Measurements from ENCODE around the gene CFAP46. TPM values are rescaled to one million over a fixed set of nuclear protein-coding genes. Genes with fewer than 3 reads are reported as not detected.

The CFAP46 gene
- total and polyA plus RNA-seq, 2 of the 8 experiments (the other 6 are each of a cell fraction or from before 2014, with no cell fraction given) = 2.6 to 4.8 TPM

DNA sequence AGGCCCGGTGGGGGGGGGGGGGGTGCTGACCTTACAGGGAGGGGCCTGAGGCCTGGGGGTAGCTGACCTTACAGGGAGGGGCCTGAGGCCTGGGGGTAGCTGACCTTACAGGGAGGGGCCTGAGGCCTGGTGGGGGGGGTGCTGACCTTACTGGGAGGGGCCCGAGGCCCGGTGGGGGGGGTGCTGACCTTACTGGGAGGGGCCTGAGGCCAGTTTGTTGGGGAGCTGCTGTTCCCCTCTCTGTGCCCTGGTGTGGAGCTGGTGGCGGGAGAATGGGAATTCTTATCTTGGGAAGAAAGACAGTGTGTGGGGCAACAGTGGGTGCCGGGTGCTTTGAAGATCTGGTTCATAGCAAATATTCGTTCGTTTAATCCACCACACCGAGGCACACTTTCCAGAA is 46.6 kb upstream of the CFAP46 start:
- no peaks in the 10 kb centered on the region for H3K36me3 ChIP-seq (ENCODE audit: control insufficient read depth in 2 of 4, insufficient read depth in 4 of 4, low read length in 3 of 4)
- no peaks in the 10 kb centered on the region for H3K27me3 ChIP-seq (replicated peaks in 1 of 4; ENCODE audit: control insufficient read depth in 3 of 4, extremely low read depth in 1 of 4, insufficient read depth in 3 of 4, low read length in 3 of 4)
- H4K20me1 ChIP-seq (replicated peaks in 1 of 2; ENCODE audit: control insufficient read depth in 1 of 2, insufficient read depth in 2 of 2, low read length in 2 of 2) = peaks cover 0 to 1% of the 10 kb centered on the region in 2 experiments
- no peak overlapping the region for H3K56ac ChIP-seq (replicated peaks; ENCODE audit: insufficient read length, low read depth, low read length)
- H3K9me3 ChIP-seq (ENCODE audit: insufficient read depth in 2 of 2, low read depth in 1 of 2, low read length in 1 of 2) = no peaks in the 10 kb centered on the region
- H2AK5ac ChIP-seq (ENCODE audit: low read depth, low read length) = no peak overlapping the region
- 78% methylated on average over 4 of the region's 8 CpGs; no CpG with 5 or more reads in 1 of the 2 experiments for WGBS, 2 experiments (ENCODE audit: extremely low coverage in 1 of 2, insufficient coverage in 1 of 2, insufficient read length in 1 of 2, insufficient replicate concordance in 2 of 2, low coverage in 1 of 2, low lambda C conversion rate in 2 of 2, missing lambda C conversion rate in 1 of 2)
- POLR2A ChIA-PET (ENCODE audit: partially characterized antibody) = no interaction called here
- H3K27ac ChIP-seq (ENCODE audit: low read depth, low read length) = no peak overlapping the region
- no peak overlapping the region for H2BK5ac ChIP-seq (ENCODE audit: low read depth, low read length)
- TF ChIP-seq NRF1 (IDR thresholded peaks at IDR 0.05; ENCODE audit: low read depth, low read length) (no peak), RNF2 (IDR thresholded peaks at IDR 0.05; ENCODE audit: borderline replicate concordance, low read depth, low read length, missing control alignments, poor library complexity, severe bottlenecking) (no peak)
- no peak overlapping the region for H3K4me2 ChIP-seq (ENCODE audit: insufficient read depth in 1 of 2, low read depth in 2 of 2, low read length in 2 of 2)
- no peak for DNase-seq (ENCODE audit: low read depth in 1 of 2, low spot score in 2 of 2)
- no peak for FAIRE-seq
- H4K91ac ChIP-seq (replicated peaks; ENCODE audit: insufficient read length, low read length) = no peak overlapping the region
- no peak overlapping the region for H4K8ac ChIP-seq (ENCODE audit: extremely low read depth, insufficient read depth, low read length)
- H3K4me3 ChIP-seq (ENCODE audit: extremely low read depth in 1 of 4, insufficient read depth in 2 of 4, low read depth in 3 of 4, low read length in 4 of 4) = no peak overlapping the region
- CTCF ChIA-PET (ENCODE audit: partially characterized antibody) = interaction anchor here (1.6 kb wide), 1 partner anchor 108 kb away, joined by 4 read pairs; no protein-coding TSS in a partner anchor
- H2BK120ac ChIP-seq (replicated peaks; ENCODE audit: low read depth, low read length) = no peak overlapping the region
- no peaks in the 10 kb centered on the region for H3K79me1 ChIP-seq (ENCODE audit: low read depth, low read length)
- H3K79me2 ChIP-seq (ENCODE audit: control insufficient read depth in 1 of 2, insufficient read depth in 2 of 2, low read length in 2 of 2) = no peaks in the 10 kb centered on the region
- peaks cover 0 to 9% (median 1%) of the 10 kb centered on the region in 4 experiments; a peak in 1 of 7 replicates for H3K4me1 ChIP-seq (replicated peaks in 1 of 4; ENCODE audit: control insufficient read depth in 3 of 4, insufficient read depth in 4 of 4, low read length in 3 of 4)
- H3K23ac ChIP-seq (ENCODE audit: insufficient read length) = no peak overlapping the region
- no peak overlapping the region for H2BK15ac ChIP-seq (ENCODE audit: low read length)
- no peak overlapping the region for H2BK20ac ChIP-seq (ENCODE audit: low read length)
- no peaks in the 10 kb centered on the region for H3K23me2 ChIP-seq (ENCODE audit: low read depth, low read length)
- no peak overlapping the region for H3K18ac ChIP-seq (ENCODE audit: extremely low read depth, low read length)
- H4K5ac ChIP-seq (ENCODE audit: insufficient read length, low read depth, low read length) = no peak overlapping the region
- no peak overlapping the region for H3K14ac ChIP-seq (ENCODE audit: insufficient read length)
- H3K9ac ChIP-seq (replicated peaks in 1 of 4; ENCODE audit: extremely low read depth in 1 of 4, low read depth in 3 of 4, low read length in 3 of 4) = no peak overlapping the region
- H2BK12ac ChIP-seq (ENCODE audit: low read depth, low read length) = no peak overlapping the region
- H3K4ac ChIP-seq (replicated peaks; ENCODE audit: insufficient read length, low read depth, low read length) = no peak overlapping the region
- no peak overlapping the region for H2AFZ ChIP-seq (ENCODE audit: low read length)
